PFSK-1 (cell line): ENCODE measurements around the gene CYP3A5.

ENCODE experiments used
- FOXP2 ChIP-seq: optimal IDR thresholded peaks from 2 replicates; pipeline ENCODE3; 2011; ENCODE audit warnings: borderline replicate concordance, control low read depth, inconsistent platforms; ENCODE audit not compliant: insufficient read depth; ENCODE audit errors: extremely low read length, extremely low read depth
- POLR2AphosphoS5 ChIP-seq: IDR thresholded peaks from 2 replicates; pipeline ENCODE4 v1.6.1; 2012; ENCODE audit warnings: low read depth, mild to moderate bottlenecking, control low read depth, low read length, moderate library complexity
- REST ChIP-seq, 2 experiments: IDR thresholded peaks; 2 replicates each; pipeline versions ENCODE4 v1.6.1 to v1.8.0; 2011 to 2012; ENCODE audit warnings: low read depth in 2 of 2, low read length in 2 of 2, control low read depth in 1 of 2, inconsistent platforms in 1 of 2, mild to moderate bottlenecking in 1 of 2, moderate library complexity in 1 of 2; ENCODE audit not compliant: insufficient read depth in 1 of 2
- SIN3A ChIP-seq: IDR thresholded peaks from 2 replicates; pipeline ENCODE4 v1.6.1; 2012; ENCODE audit warnings: mild to moderate bottlenecking, low read length, moderate library complexity, borderline replicate concordance; ENCODE audit not compliant: insufficient read depth
- TAF1 ChIP-seq: IDR thresholded peaks from 2 replicates; pipeline ENCODE4 v1.6.1; 2012; ENCODE audit warnings: low read length, control low read depth, borderline replicate concordance; ENCODE audit not compliant: insufficient read depth

The CYP3A5 gene

DNA sequence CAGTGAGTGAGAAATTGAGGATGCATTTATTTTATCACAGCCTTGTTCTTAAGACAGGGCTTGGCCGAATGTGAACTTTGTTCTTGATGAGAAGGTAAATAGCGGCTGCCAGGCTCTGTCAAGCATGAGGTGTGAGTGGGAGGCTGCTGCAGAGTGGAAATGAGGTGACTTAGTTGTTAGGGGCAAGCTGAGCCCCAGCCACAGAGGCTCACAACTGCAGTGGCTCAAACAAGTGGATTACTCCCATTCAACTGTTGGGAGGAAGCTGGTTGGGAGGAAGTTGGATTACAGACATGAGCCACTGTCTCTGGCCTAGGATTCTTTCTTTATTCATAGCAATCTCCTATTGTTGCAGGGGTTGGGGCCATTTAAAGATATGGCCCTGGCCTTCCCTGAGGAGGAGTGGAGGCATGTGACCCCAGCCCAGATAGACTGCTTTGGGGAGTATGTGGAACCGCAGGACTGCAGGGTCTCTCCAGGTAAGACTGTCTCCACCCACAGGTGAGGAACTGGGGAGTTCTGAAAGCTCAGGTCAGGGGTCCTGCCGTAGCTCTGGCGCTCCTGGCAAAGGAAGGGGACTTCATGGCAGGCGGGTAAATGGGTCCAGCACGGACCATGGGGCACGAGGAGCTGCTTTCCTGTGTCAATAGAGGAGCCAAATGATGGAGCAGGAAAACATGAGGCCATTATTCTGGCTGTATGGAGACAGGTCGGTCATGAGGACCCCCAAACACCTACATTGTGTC lies 55.9 kb downstream of the CYP3A5 start:
- TF ChIP-seq SIN3A (no peak), FOXP2 (no peak), TAF1 (no peak), REST (IDR thresholded peaks at IDR 0.05; ENCODE audit: insufficient read depth in 1 of 2, low read depth in 2 of 2, low read length in 2 of 2) (no peak), POLR2AphosphoS5 (no peak)

DNA sequence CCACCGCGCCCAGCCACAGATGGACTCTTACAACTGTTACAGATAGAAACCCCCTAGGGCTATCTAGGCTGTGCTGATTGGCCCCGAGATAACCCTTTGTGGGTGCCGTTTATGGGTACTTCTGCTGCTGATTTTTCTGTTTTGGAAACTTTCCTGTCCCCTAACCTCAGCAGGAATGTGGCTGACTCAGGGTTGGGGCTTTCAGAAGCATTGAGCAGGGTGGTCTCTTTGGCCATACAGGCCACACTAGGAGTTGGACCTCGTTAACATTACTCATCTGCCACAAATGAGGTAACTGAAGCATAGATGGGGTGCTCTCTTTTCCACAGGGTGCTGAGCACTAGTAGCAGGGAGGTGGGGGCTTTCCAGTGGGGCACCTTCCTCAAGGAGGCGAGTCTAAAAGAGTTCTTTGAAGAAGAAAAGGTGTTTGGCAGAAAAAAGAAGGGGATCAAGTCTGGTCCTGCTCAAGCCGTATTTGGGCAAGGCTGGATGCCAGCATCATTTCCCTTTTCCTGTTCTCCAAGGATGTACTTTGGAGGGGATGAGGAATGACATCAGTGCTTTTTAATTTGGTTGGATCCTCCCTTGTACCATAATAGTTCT lies 56.6 kb downstream of the CYP3A5 start:
- TF ChIP-seq FOXP2 (no peak), TAF1 (no peak), POLR2AphosphoS5 (no peak), SIN3A (no peak), REST (IDR thresholded peaks at IDR 0.05; ENCODE audit: insufficient read depth in 1 of 2, low read depth in 2 of 2, low read length in 2 of 2) (no peak)

- TF ChIP-seq REST (IDR thresholded peaks at IDR 0.05; ENCODE audit: insufficient read depth in 1 of 2, low read depth in 2 of 2, low read length in 2 of 2) (no peak), POLR2AphosphoS5 (no peak), TAF1 (no peak), SIN3A (no peak), FOXP2 (no peak)
These were observed 57.2 kb downstream of the CYP3A5 start for GRCh38 chr7:99622596-99622995.

- TF ChIP-seq FOXP2: no peak
- TF ChIP-seq REST (IDR thresholded peaks at IDR 0.05; ENCODE audit: insufficient read depth in 1 of 2, low read depth in 2 of 2, low read length in 2 of 2): no peak
- TF ChIP-seq SIN3A: no peak
These were observed 58.5 kb downstream of the CYP3A5 start for GRCh38 chr7:99621271-99621670.
